Bronchial epithelial cell (primary cell): Measurements from ENCODE around the gene SMTNL2. TPM values are rescaled to one million over a fixed set of nuclear protein-coding genes. Genes with fewer than 3 reads are reported as not detected.

Experiments used
- DNase-seq: peaks from one replicate; pipeline ENCODE4 v3.0.0-alpha.2; 2010; ENCODE audit warnings: low read depth
- FAIRE-seq: peaks from 2 replicates; lab custom pipeline; 2011; peaks lifted over from hg19 to GRCh38; lab: Jason Lieb, UNC
- H3K27me3 ChIP-seq: 2 replicates; pipeline ENCODE4 v1.5.1; 2011; ENCODE audit warnings: low read length; ENCODE audit not compliant: control insufficient read depth, insufficient read depth
- H3K36me3 ChIP-seq: 2 replicates; pipeline ENCODE4 v1.5.1; 2011; ENCODE audit warnings: low read length; ENCODE audit not compliant: control insufficient read depth, insufficient read depth
- H3K4me3 ChIP-seq: 2 replicates; pipeline ENCODE4 v1.5.1; 2011; ENCODE audit warnings: mild to moderate bottlenecking, low read depth, low read length, control low read depth
- total RNA-seq: library from RNA; depleted of rRNA; stranded (reverse); fragments of >200 nt; gene quantifications from 2 replicates; pipeline ENCODE4 v1.2.1, GENCODE V29; 2014
- TF ChIP-seq, protein P1 (sequence below): IDR thresholded peaks from 2 replicates; pipeline ENCODE4 v1.5.1; 2011; ENCODE audit warnings: mild to moderate bottlenecking, moderate library complexity, low read length, control low read depth, inconsistent platforms; ENCODE audit not compliant: insufficient read depth, severe bottlenecking

The SMTNL2 gene
- total RNA-seq, 1 donor from 2014 or later, result not detected

DNA sequence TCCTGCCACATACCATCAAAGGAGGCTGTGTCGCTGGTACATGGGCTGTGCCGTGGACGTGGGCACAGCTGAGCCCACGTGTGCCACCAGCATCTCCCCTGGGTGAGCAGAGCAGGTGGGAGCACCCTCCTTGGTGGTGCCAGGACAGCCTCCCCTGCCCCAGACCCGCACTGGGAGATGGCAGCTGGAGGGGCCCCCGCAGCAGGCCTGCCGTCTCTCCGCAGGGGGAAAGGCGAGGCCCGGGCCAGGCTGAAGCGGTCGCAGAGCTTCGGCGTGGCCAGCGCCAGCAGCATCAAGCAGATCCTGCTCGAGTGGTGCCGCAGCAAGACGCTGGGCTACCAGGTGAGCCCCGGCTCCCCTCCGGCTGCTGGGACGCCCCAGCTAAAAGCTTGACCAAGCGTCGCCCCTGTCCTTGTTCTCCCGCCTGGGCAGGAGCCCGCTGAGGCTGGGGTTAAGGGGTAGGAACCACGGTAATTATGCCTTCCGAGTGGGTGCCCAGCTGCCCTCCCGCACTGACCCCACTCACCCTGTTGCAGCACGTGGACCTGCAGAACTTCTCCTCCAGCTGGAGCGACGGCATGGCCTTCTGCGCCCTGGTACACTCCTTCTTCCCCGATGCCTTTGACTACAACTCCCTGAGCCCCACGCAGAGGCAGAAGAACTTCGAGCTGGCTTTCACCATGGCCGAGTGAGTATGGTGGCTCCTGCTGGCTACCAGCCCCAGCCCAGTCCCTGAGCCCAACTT, 12.5 kb downstream of the SMTNL2 start:
- DNase-seq (no peak), FAIRE-seq (no peak)
- TF ChIP-seq, protein P1, sequence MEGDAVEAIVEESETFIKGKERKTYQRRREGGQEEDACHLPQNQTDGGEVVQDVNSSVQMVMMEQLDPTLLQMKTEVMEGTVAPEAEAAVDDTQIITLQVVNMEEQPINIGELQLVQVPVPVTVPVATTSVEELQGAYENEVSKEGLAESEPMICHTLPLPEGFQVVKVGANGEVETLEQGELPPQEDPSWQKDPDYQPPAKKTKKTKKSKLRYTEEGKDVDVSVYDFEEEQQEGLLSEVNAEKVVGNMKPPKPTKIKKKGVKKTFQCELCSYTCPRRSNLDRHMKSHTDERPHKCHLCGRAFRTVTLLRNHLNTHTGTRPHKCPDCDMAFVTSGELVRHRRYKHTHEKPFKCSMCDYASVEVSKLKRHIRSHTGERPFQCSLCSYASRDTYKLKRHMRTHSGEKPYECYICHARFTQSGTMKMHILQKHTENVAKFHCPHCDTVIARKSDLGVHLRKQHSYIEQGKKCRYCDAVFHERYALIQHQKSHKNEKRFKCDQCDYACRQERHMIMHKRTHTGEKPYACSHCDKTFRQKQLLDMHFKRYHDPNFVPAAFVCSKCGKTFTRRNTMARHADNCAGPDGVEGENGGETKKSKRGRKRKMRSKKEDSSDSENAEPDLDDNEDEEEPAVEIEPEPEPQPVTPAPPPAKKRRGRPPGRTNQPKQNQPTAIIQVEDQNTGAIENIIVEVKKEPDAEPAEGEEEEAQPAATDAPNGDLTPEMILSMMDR, result no peak
- Histone ChIP-seq H3K36me3 (no peaks in the 10 kb centered on the region), H3K27me3 (peaks cover 3% of the 10 kb centered on the region), H3K4me3 (no peak overlapping the region)

DNA sequence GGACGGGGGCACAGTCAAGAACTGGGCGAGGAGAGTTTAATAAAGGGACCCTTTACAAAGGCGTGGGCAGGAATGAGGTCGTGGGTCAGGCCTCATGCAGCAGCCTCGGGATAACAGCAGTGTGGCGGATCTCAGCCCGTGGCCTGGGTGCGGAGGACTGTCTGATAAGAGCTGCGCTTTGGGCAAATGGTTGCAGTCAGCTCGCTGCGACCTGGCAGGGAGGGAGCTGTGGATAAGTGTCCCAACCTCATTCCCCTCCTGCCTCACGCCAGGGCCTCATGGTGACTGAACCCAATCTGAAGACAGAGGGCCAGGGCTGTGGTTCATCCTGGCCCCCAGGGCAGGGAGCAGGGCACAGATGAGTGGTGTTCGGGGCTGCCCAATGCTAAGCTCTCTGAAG, 13.6 kb downstream of the SMTNL2 start:
- H3K4me3 ChIP-seq, result no peak overlapping the region
- H3K36me3 ChIP-seq, result no peaks in the 10 kb centered on the region
- DNase-seq, result no peak
- FAIRE-seq, result no peak
- peaks cover 3% of the 10 kb centered on the region for H3K27me3 ChIP-seq
- TF ChIP-seq, protein P1, result no peak

DNA sequence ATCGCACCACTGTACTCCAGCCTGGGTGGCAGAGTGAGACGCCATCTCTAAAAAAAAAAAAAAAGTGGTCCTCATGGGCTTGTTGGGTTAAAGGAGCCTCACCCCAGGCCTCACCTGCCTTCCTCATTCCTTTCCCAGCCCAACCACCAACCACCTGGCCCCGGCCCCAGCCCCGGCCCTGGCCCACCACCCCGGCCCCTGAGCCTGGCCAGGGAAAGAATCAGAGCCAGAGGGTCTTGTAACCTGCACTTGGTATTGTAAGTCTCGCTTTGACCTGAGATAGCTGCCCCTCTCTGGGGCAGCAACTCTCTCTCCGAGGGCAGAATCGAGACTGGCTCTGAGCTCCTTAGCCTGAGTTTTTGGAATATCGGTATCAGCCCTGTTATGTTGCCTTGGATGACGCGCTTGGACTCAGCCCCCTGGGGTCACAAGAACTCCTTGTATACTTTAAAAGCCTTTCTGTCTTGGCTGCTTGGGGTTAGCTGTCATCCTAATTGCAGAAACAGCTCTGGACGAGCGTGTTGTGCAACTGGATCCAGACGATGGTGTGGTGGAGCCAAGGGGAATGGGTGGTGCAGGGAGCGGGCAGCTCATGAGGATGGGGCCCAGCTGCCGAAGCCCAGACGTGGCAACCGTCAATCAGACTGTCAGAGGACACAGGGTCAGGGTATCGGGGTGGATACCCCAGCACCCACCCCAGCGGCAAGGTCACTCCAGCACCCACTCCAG, 14.6 kb downstream of the SMTNL2 start:
- Histone ChIP-seq H3K4me3 (no peak overlapping the region), H3K27me3 (peaks cover 3% of the 10 kb centered on the region), H3K36me3 (no peaks in the 10 kb centered on the region)
- TF ChIP-seq, protein P1, result no peak
- no peak for DNase-seq
- no peak for FAIRE-seq

DNA sequence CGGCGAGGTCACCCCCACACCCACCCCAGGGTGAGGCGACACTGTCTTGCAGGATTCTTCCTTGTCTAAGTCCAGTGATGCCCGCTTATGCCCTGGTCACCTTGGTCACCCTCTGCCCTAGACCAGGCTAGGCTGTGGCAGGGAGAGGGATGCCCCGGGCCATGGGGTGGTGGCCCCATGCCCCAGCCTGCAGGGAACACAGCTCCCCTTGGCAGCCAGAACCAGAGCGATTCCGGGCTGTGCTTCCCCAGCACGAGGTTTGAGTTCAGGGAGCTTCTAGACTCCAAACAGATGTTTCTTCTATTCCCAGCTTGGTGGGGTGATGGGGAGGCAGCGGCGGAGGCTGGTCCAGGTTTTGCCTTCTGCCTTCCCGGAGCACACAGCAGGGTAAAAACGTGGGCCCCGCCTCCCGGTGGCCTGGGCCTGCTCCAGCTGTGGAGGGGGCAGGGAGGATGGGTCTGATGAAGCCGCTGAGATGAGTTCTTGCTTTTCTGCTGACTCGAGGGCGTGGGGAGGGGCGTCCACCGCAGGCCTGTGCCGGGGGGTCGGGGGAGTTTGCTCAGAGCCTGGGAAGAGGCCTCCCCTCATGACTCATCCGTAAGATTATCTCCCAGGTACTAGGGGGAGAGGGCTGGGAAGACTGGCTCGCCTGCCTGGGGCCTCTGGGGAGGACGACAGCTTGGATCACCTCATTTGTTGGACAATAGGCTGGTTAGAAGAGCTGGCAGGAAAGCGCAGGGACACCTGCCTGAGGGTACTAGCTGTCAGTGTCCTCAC, 15.4 kb downstream of the SMTNL2 start:
- Histone ChIP-seq H3K4me3 (no peak overlapping the region), H3K27me3 (peaks cover 3% of the 10 kb centered on the region), H3K36me3 (no peaks in the 10 kb centered on the region)
- no peak for FAIRE-seq
- DNase-seq, result no peak
- TF ChIP-seq, protein P1, result no peak

DNA sequence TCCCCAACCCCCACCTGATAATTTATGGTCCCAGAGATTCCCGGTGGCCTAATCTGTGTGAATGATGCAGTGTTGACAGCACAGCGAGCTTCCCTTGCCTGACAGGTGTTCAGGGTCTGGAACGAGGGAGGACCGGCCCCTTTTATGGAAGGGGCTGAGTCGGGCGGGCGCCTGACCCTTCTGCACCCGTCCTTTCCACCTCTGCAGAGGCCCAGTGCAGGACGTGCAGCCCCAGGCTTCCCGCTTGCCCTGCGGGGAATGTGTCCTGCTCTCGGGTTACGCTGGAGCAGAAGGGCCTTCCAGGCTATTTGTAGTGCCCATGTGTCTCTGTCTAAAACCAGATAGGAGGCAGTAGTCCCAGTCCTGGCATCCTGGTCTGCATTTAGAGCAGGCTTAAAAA, 16.2 kb downstream of the SMTNL2 start:
- Histone ChIP-seq H3K36me3 (no peaks in the 10 kb centered on the region), H3K4me3 (no peak overlapping the region), H3K27me3 (peaks cover 3% of the 10 kb centered on the region)
- FAIRE-seq (no peak), DNase-seq (no peak)
- TF ChIP-seq, protein P1, result no peak
